Measurements from ENCODE around the gene OXT.
"Not testable (repeated sequence)": the region's sequence is repeated elsewhere in the genome, so short reads cannot be mapped to it uniquely, and the experiment has no call there.

OXT gene

DNA sequence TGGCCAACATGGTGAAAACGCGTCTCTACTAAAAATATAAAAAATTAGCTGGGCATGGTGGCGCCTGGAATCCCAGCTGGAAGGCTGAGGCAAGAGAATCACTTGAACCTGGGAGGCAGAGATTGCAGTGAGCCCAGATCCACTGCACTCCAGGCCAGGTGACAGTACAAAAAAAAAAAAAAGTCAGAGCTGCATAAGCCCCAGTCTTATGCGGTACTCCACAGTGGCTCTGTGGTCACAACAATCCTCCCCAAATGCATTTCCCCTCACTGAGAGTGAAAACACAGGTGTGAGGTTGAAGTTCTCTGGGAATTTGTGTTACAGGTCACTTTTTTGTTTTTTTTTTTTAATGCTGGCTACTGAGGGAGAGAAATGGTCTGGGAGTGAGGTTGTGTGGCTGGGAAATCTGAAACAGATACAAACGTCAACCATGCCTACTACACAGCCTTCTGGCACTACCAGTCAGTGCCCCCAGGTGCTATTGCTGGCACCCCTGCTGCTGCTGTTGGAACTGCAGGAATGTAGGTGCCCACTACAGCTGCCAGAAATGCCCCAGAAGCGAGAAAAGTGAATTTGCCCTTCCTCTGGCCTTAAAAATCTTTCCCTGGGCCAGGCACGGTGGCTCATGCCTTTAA is 19.9 kb upstream of the OXT start:
- DNase-seq, result no peak

DNA sequence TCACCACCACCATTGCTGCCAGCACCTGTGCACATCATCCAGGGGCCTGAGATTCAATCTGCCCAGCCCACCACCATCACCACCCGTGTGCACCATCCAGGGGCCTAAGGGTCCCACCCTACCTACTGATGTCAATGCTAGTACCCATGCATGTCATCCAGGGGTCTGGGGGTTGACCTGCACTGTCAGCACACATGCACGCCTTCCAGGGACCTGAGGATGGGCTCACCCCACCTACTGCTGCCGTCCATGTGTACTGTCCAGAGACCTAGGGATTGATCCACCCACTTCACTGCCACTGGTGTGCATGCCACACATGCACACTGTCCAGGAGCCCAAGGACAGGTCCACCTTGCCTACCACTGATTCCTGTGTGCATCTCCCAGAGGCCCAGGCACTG is 11.9 kb upstream of the OXT start:
- DNase-seq, result no peak

DNA sequence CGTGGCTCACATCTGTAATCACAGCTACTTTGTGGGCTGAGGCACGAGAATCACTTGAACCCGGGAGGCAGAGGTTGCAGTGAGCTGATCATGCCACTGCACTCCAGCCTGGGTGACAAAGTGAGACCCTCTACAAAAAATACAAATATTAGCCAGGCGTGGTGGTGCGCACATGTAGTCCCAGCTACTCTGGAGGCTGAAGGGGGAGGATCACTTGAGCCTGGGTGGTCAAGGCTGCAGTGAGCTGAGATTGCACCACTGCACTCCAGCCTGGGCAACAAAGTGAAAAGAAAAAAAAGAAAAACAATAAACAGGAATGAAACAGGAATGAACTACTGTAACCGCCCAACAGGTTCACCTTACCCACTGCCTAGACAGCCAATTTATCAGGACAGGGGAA is 7.3 kb upstream of the OXT start:
- not testable (repeated sequence) for DNase-seq

- no peak for DNase-seq
Observed at GRCh38 chr20:3067139-3068014, 4.0 kb upstream of the OXT start.

DNA sequence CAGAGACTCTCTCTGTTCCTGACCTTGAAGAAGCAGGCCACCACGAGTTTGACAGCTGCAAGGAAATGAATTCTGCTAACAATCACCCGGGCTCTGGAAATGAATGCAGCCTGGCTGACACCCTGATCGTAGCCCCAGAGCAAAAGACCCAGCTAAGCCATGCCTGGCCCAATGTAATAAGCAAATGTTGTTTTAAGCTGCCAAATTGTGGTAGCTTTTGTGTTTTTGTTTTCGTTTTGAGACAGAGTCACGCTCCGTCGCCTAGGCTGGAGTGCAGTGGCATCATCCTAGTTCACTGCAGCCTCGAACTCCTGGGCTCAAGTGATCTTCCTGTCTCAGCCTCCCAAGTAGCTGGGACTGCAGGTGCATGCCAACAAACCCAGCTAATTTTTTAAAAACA is 3.3 kb upstream of the OXT start:
- no peak for DNase-seq

GRCh38 chr20:3068986-3069900 is 2.2 kb upstream of the OXT start:
- DNase-seq, result peak; percentile 61

GRCh38 chr20:3070725-3071124 is 695 bp upstream of the OXT start:
- no peak for DNase-seq

- DNase-seq, result no peak
Observed at GRCh38 chr20:3071266-3071609, 182 bp upstream of the OXT start.

DNA sequence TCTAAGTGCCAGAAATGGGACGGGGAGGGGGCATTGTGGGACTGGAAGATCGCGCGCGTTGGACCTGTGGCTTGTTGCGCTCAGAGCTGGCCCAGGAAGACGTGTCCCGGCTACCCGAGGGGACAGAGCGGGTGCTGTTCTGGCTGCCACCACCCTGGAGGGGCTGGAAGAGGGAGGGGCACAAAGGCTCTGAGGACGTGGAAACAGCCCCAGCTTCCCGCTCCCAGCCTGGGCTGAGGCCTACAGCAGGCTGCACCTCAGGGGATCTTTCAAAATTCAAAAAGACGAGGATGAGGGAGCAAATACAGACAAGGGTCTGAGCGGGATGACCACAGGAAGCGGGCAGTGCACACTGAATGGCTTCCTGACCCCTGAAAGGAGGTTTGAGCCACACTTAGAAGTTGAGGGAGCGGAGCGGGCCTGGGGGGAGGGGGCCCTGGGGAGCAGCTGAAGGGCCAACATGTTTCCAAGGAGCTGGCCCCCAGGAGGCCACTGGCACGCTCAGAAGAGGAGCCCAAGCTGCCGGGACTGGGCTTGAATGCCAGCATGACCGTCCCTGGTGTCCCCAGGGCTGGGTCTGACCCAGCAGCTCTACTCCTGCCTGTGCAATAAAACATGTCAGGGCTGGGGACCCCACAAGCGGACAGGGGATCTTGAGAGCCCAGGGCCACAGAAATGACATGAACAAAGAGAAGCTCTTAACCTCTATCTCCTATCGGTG is 1.3 kb downstream of the OXT start:
- DNase-seq, result no peak

DNA sequence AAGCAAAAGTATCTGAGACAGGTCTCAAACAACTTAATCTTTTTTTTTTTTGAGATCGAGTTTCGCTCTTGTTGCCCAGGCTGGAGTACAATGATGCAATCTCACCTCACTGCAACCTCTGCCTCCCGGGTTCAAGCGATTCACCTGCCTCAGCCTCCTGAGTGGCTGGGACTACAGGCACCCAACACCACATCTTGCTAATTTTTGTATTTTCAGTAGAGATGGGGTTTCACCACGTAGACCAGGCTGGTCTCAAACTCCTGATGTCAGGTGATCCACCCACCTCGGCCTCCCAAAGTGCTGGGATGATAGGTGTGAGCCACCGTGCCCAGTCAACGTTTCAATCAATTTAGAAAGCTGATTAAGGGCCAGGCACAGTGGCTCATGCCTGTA is 1.8 kb downstream of the OXT start:
- DNase-seq, result not testable (repeated sequence)

GRCh38 chr20:3074812-3075211 is 3.4 kb downstream of the OXT start:
- DNase-seq, result no peak

GRCh38 chr20:3075315-3075714 is 3.9 kb downstream of the OXT start:
- DNase-seq, result not testable (repeated sequence)

- DNase-seq, result no peak
Observed at GRCh38 chr20:3077618-3078134, 6.3 kb downstream of the OXT start.

GRCh38 chr20:3080939-3081388 is 9.5 kb downstream of the OXT start:
- DNase-seq, result no peak

- DNase-seq, result no peak
Observed at GRCh38 chr20:3081641-3082040, 10.2 kb downstream of the OXT start.

GRCh38 chr20:3082306-3082951 is 11.0 kb downstream of the OXT start:
- DNase-seq, result no peak

- no peak for DNase-seq
Observed at GRCh38 chr20:3082955-3083952, 11.8 kb downstream of the OXT start.

DNA sequence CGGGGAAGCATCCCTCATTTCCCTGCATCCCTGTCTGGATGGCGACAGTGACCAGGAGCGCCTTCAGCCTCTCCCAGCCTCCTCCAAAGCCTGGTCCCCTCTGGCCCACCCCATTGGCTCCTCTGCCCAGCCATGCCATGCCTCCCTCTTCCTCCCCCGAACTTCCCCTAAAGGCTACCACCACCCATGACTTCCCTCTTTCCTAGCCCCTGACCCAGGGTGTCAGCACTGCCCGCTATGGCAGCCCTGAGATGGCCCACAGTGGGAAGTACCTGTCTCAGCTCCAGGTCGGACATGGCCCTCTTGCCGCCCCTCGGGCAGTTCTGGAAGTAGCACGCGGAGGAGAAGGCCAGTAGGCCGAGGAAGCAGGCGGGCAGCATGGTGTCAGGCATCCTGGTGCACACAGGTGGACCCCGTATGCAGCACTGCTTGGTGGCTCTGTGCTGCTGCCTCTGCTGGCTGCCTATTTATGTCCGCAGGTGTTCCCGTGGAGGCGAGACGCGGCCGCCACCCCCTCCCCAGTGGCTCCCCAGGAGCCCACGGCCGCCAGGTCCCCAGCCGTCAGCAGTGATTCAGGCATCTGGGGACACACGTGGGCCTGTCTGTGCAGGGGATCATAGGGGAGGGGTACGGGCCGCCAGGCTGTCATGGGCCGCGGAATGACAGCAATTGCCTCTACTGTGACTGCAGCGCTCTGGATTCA is 13.0 kb downstream of the OXT start, which contains the start of gene AVP:
Gene AVP (minus strand): TSS at position 442 of the 703 bp plus-strand sequence. CDS start 50 bp downstream, at position 392.
- no peak for DNase-seq

DNA sequence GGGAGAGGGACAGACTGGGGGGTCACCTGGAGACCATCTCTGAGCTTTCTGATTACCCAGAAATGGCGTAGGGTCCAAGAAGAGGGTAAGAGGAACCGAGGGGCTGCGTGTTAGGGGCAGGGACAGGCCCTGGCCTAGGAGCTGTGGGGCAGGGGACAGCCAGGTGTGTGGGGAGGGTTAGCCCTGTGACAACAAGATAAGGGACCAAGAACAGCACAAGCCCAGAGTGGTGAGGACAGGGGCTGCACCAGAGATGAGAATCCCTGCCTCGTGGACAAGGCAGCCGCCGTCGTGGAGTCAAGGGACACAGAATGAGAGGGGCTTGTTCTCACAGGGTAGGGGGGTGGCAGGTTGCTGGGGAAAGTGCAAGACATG is 13.6 kb downstream of the OXT start:
- no peak for DNase-seq

GRCh38 chr20:3085571-3086072 is 14.2 kb downstream of the OXT start:
- no peak for DNase-seq
